Kidney tubule cell (primary cell): ENCODE data around the gene AGPAT4.
"Not testable (repeated sequence)": the region's sequence is repeated elsewhere in the genome, so short reads cannot be mapped to it uniquely, and the experiment has no call there.

Experiments used
- DNase-seq: peaks from one replicate; pipeline ENCODE4 v3.0.0-alpha.2; 2018; ENCODE audit warnings: low spot score

AGPAT4 gene

DNA sequence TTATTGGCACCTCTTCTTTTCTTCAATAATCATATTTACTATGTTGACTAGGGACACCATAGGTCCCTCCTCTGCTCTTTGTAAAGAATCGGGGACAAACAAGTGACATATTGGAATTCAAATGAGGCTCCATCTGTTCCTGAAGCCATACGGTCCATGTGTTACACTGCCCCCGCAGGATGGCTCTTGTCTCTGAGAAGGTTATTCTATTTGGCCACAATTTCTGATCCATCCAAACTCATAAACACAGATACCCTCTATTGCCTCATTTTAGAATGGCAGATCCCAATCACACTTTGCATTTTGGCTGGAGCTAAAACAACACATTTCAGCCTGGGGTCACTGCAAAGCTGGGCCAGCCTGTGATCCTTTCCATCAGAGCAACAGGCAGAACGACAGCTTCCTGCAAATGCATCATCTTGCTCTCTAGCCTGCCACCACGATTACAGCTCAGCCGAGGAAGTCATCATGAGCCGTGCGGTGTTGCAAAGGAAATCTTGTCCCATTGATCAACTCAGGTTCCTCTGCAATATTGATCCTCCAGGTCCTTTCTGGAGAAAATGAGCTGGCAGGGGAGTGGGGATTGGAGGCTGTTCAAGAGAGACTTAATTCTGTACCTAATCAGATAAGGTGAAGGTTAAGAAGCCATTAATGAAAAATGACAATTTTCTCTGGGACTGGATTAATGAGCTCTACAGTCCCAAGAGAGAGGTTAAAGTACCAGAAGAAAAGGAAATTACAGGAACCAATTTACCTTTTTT, 73.1 kb downstream of the AGPAT4 start:
- DNase-seq = no peak

DNA sequence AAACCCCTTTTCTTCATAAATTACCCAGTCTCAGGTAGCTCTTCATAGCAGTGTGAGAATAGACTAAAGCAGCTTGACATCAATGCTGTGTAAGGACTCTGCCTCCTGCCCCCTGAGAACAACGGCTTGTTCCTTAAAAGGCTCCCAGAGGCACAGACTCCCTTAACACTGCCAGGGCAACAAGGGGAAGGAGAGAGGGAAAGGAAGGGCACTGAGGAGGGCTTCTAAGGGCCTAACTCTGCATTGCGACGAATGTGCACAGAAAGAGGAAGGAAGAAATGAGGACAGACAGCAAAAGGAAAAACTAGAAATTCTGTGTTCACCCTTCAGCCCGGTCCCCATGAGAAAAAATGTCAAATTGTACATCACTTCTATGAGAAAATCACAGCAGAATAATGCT, 74.0 kb downstream of the AGPAT4 start:
- no peak for DNase-seq

DNA sequence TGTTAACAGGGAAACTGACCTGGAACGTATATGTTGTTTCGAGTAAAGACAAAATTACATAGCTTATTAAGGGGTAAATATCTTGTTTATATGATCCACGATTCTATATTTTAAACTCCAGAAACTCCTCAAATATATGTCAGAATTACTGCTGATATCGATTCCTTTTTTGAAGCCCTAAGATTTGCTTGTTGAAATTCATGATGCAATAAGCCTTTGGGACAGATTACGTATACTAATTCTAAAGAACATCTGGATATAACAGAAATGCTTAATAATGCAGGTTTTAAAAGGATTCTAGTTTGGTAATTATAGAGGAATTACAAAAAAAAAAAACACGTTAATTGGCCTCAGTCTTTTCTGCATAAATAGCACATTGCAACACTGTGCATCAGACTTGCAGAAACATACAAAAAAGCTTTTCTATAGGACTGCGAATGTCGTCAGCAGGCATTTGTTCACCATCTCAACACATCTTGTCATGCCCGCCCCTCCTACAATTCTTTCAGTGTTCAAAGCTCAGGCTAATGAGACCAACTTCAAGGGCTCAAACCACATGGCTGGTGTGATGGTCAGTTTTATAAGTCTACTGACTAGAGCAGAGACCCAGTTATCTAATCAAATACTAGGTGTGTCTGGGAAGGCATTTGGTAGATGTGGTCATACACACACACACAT, 74.9 kb downstream of the AGPAT4 start:
- DNase-seq = no peak

DNA sequence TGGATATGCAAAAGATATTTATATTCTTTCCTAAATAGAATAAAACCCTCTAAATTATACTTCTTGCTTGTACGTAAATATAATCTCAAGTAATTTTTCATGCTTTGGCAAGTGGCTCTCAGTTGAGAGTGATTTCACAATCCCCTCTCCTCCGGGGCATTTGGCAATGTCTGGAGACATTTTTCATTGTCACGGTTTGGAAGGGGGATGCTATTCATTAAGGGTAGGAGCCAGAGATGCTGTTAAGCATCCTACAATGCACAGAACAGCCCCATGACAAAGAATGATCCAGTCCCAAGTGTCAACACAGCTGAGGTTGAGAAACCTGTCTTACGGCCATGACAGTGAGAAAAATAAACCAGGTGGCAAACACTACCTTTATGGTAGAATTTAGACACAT, 75.7 kb downstream of the AGPAT4 start:
- no peak for DNase-seq

DNA sequence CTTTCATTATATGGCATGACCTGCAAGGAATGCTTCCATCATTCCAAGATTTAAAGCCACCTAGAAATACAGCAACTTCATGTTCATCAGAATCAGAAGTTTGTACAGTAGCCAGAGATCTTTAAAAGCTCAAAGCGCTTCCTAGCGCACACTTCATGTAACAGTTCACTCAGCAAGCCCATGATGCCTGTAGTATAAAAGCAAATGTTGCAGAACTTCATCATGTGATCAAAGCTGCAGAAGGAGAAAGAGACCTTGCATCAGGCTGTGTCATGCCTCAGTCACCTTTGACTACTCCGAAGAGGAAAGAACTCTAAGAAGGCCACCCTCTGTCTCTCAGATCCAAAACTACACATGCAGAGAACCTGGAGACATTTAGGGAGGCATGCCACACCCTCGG, 78.5 kb downstream of the AGPAT4 start:
- DNase-seq = peak; percentile 39

DNA sequence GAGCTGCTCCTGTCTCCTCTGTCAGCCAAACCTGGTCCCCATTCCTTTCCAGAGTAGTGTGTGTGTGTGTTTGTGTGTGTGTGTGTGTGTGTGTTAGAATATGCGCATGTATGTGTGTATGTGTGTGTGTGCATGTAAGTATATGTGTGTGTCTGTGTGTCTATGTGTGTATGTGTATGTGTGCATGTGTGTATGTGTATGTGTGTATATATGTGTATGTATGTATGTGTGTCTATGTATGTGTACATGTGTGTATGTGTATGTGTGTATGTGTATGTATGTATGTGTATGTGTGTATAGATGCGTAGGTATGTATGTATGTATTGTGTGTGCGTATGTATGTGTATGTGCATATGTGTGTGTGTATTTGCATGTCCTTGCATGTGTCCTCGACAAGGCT, 79.5 kb downstream of the AGPAT4 start:
- DNase-seq = no peak

DNA sequence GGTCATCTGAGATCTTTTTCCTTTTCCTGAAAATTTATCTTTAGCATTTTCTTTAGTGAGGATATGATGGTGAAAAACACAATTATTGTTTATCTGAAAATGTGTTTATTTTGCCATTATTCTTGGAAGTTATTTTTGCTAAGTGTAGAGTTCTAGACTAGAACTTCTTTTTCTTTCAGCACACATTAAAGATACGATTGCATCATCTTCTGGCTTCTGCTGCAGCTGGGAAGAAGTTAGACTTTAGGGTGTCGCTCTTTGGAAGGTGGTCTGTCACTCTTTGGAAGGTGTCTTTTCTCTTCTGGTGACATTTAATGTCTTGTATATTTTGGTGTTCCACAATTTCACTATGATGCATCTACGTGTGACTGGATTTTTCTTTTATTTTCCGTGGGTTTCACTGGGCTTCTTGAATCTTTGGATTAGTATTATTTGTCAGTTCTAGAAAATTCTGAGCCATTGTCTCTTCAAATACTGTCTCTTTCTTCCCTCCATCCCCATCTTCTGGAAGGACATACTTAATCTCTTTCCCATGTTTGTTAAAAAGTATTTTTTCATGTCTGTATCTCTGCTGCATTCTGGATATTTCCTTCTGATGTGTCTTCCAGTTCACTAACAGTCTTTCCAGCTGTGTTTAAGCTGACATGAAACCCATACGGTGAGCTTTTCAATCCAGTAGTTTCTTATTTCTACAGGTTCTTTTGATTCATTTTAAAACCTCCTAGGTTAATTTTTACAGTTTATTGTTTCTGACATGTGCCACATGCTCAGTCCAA, 81.0 kb downstream of the AGPAT4 start:
- no peak for DNase-seq

DNA sequence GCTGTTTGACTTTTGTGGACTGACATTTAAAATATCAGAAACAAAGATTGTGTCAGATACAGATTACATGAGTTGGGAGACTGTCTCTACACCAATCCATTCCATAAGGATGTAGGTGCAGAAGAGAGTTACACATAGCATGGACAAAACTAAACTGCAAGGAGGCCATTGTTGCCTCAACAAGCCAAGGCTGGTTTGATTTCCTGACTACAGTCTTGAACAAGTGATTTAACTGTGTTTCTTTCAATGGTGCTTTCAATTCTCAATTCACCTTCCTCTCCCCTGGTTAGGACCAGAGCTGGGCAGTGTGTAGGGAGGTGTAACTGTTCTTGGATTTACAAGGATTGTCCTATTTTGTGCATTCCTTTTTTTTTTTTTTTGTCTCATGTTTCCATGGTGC, 82.2 kb downstream of the AGPAT4 start:
- DNase-seq = no peak

DNA sequence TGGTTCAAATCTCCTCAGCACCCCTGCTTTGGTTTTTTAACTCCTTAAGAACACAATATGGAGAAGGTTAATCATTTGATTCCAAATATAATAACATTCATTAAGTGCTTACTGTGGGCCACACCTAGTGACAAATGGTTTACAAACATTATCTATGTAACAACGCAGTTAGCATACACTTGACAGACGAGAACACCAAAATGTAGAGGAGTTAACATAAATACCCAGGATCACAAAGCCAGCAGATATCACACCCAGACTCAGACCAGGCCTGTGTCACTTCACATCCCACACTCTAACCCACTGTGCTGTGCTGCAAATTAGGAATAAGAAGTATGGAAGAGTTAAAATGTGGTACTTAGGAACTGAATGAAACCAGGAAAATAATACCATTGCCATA, 82.9 kb downstream of the AGPAT4 start:
- DNase-seq = no peak

DNA sequence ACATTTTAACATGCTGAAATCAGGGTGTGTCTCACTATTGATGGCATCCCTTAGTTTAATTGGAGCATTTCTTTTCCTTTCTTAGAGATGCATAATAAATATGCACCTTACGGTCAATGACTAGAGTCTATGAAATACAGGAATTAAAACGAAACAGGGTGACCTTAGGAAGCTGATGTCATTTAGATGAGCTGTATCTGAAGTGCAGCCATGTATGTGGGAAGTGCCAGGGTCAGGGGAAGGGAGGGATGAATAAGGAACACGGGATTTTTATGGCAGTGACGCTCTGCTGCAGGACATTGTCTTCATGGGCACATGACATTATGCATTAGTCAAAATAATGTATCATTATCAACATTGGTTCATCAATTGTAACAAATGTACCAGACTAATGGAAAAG, 84.0 kb downstream of the AGPAT4 start:
- DNase-seq = peak; percentile 17

DNA sequence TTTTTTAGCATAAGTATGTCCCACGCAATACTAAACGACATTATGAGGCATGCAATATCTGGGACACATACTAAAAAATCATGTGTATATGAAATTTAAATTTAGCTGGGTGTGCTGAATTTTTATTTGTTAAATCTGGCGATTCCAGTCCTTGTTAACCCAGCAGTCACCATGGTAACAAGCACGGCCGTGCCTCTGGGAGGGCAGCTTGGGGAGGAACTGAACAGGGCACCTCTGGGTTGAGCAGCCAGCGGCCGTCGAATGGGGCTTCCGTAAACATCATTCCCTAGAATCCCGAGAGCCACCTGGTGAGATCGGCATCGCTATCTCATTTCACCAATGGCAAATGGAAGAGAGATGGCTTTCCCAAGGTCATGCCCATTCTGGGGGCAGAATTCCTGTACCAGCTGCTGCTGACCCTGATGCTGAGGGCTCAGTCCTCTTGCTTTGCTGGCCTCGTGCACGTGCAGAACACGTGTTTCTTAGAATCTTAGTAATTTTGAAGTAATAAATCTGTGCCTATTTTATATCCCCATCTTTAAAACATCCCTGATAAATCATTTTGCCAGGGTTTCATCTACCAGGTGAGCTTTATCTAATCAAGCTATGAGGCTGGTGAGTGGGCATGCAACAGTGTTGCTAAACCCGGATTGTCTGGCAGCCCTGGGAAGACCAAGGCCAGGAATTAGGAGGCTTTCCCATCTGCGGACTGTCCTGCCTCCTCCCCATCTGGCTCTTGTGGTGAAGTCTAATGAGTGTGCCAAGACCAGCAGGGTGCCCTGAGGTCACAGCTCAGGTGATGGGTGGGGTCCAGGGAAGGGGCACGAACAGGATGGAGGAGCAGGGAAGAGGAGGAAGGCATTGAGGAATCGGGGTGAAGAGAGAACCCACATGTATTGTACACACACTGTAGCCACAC, 85.1 kb downstream of the AGPAT4 start:
- DNase-seq = no peak

DNA sequence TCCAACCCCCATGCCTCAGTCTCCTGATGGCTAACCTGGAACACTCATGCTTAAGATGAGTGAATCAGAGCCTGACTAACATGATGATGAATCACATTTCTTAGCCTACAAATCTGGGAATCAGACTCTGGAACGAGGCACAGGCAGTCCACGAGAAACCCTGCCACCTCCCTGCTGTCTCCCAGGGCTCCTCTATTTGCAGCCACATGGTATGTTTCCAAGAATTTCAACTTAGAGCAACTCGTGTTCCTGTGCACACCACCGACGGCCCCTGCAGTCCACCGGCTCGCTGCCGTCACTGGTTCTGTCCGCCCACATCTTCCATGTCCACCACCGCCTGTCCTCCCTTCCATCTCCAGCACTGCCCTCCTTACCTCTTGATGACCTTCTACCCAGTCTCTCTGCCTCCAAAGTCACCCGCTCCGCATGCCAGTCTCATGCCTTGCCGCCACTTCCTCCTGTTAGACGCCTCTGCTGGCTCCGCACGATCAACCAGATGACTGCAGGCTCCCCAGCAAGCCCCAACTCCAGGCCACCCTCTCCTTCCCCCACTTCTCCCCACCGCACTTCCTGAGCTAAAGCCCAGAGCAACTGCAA, 87.6 kb downstream of the AGPAT4 start:
- peak; percentile 95 for DNase-seq

DNA sequence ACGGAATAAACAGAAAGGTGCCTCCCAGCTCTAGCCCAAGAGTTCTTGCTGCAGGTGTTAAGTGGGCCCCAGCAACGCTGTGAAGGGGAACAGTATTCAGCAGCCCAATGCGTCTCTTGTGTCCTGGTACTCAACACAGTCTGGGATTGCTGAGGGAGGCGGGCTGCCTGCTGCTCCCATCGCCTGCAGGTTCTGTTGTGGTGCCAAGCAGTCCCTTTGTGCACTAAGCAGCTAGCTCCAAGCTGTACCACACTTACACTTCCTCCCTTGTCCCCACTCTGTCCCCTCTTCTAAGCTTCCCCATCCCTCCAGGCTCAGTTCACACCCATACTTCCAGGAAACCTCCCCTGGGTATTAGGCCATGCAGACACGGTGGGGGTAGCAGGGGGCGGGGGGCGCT, 92.7 kb downstream of the AGPAT4 start:
- DNase-seq = no peak

DNA sequence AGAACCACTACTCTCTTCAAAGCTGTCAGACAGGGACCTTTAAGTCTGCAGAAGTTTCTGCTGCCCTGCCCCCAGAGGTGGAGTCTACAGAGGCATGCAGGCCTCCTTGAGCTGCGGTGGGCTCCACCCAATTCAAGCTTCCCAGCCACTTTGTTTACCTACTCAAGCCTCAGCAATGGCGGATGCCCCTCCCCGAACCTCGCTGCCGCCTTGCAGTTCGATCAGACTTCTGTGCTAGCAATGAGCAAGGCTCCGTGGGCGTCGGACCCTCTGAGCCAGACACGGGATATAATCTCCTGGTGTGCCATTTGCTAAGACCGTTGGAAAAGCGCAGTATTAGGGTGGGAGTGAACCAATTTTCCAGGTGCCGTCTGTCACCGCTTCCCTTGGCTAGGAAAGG, 95.7 kb downstream of the AGPAT4 start:
- not testable (repeated sequence) for DNase-seq

DNA sequence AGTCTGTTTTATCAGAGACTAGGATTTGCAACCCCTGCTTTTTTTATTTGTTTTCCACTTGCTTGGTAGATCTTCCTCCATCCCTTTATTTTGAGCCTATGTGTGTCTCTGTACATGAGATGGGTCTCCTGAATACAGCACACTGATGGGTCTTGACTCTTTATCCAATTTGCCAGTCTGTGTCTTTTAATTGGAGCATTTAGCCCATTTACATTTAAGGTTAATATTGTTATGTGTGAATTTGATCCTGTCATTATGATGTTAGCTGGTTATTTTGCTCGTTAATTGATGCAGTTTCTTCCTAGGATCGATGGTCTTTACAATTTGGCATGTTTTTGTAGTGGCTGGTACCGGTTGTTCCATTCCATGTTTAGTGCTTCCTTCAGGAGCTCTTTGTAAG, 97.4 kb downstream of the AGPAT4 start:
- DNase-seq = not testable (repeated sequence)

DNA sequence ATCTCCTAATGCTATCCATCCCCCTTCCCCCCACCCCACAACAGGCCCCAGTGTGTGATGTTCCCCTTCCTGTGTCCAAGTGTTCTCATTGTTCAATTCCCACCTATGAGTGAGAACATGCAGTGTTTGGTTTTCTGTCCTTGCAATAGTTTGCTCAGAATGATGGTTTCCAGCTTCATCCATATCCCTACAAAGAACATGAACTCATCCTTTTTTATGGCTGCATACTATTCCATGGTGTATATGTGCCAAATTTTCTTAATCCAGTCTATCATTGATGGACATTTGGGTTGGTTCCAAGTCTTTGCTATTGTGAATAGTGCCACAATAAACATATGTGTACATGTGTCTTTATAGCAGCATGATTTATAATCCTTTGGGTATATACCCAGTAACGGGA, 101.1 kb downstream of the AGPAT4 start:
- DNase-seq = not testable (repeated sequence)

DNA sequence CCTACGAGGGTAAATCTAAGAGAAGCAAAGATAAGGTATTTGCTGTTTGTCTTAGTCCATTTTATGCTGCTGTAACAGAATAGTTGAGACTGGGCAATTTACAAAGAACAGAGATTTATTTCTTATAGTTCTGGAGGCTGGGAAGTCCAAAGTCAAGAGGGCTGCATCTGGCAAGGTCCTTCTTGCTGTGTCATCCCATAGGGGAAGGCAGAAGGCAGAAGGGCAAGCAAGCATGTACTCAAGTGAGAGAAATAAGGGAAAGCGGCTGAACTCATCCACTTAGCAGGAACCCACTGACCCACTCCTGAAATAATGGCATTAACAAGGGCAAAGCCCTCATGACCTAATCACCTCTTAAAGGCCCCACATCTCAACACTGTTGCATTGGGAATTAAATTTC, 102.7 kb downstream of the AGPAT4 start:
- DNase-seq = no peak

DNA sequence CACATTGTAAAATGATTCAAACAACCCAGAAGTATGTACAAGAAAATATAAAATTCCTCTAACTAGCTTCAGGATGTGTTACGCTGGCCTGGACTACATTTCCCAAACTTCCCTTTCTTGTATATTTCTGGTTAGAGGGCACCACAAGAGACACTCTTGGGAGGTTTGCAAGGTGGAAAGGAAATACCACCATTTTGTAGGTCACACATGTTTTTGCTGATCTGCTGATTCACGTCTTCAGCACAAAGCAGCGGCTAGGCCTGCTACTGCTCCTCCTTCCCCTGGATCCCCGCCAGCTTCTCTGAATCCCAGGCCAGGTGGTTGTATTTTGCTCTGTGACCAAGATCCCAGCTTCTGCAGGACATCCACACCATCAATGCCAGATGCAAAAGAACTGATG, 104.2 kb downstream of the AGPAT4 start:
- DNase-seq = peak; percentile 80

DNA sequence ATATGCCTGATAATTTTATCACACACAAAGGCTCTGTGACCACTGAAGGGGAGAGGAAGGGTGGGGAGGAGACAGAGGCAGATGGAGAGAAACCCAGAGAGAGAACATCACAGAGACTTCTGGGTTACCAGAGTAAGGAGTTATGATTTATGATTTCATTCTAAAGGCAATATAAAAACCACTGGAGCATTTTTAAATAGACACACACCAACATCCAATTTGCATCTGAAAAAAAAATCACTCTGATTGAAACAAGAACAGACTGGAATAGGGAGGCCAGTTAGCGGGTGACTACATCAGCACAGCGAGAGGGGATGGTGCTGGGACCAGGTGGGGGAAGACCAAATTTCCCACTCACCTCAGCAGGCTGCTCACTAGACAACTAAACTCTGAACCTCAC, 104.8 kb downstream of the AGPAT4 start:
- no peak for DNase-seq

DNA sequence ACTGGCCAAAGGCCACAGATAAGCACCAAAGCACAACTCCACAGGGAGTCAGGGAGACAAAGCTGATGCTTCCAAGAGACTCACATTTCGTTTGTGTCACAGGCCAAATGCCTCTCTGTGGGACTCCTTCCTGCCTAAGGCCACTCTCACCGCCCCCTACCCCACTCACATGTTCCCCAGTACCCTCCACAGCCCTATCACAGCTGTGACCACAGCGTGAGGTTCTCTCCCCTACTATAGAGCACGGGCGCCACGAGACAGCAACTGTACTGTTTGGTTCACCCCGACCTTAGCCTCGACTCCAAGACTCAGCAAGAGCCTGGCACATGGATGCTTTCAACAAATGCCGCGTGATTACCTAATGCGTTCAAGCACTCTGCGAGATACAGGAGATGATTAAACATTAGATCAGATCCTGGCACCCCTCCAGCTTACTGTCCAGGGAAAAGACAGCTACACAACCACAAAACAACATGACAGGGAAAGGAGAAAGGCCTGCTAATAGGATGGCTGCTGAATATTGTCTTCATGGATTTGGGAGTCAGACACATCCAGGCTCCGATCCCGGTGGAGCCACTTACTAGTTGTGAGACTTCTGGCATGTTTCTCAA, 105.5 kb downstream of the AGPAT4 start:
- peak; percentile 97 for DNase-seq

DNA sequence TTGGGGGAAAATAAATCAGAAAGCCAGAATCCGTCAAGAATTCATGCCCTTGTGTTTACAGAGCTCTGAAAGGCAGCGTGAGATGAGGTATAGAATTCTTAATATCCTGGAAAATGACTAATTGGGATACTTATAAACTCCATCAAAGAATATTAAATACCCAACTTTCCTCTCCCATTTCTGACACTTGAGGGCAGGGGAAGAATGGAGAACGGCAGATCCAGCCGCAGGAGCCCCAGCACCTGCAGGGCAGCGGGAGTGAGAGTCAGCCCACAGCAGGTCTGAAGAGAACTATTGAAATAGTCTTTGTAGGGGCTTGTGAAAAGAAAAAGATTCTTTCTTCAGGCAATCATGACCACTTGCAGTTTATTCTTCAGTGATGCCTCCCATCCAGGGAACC, 107.2 kb downstream of the AGPAT4 start:
- no peak for DNase-seq
